Liver (tissue), 3 donors: ENCODE data around the gene GRAMD4.

Source experiments
- JUND ChIP-seq, 2 donors: IDR thresholded peaks; 2 replicates each; pipeline ENCODE4 v1.6.1; 2016; ENCODE audit warnings: antibody characterized with exemption in 2 of 2
- RXRA ChIP-seq, 2 donors: IDR thresholded peaks; 2 replicates each; pipeline ENCODE4 v1.6.1; 2017 to 2018; ENCODE audit warnings: antibody characterized with exemption in 2 of 2, mild to moderate bottlenecking in 1 of 2
- TAF1 ChIP-seq: conservative IDR thresholded peaks from 2 replicates; pipeline ENCODE4 v1.6.1; 2016; ENCODE audit warnings: antibody characterized with exemption, mild to moderate bottlenecking
- TF ChIP-seq, protein P1 (sequence below): fragments of 150-350 bp; IDR thresholded peaks from 2 replicates; pipeline ENCODE4 v1.5.1; 2017; ENCODE audit warnings: improper control_type of control experiment, low read depth, low read length; ENCODE audit not compliant: missing input control
- TF ChIP-seq, protein P2 (sequence below): IDR thresholded peaks from 2 replicates; pipeline ENCODE4 v1.6.1; 2016; ENCODE audit warnings: antibody characterized with exemption
- TF ChIP-seq, protein P3 (sequence below): IDR thresholded peaks from 2 replicates; pipeline ENCODE4 v1.6.1; 2016; ENCODE audit warnings: antibody characterized with exemption
- donor health status: healthy.
- donor health status: healthy.

DNA sequence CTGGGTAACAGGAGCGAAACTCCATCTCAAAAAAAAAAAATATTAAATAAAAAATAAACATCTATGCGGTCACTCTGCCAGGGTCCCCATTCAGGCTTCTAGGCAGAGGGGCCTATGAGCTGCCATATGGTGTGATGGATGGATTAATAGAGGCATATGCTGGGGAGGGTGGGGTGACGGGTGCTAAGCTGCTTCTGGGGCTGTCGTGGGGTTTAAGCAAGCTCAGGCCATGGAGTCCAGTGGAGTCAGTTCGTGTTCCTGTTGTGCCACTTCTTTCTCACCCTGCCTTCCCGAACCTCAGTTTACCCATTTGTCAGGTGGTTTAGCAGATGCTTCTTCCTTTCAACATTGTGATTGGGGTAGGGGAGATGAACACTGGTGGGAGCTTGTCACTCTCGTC, 9.0 kb upstream of the GRAMD4 start:
- TF ChIP-seq TAF1, result no peak
- TF ChIP-seq, protein P1, sequence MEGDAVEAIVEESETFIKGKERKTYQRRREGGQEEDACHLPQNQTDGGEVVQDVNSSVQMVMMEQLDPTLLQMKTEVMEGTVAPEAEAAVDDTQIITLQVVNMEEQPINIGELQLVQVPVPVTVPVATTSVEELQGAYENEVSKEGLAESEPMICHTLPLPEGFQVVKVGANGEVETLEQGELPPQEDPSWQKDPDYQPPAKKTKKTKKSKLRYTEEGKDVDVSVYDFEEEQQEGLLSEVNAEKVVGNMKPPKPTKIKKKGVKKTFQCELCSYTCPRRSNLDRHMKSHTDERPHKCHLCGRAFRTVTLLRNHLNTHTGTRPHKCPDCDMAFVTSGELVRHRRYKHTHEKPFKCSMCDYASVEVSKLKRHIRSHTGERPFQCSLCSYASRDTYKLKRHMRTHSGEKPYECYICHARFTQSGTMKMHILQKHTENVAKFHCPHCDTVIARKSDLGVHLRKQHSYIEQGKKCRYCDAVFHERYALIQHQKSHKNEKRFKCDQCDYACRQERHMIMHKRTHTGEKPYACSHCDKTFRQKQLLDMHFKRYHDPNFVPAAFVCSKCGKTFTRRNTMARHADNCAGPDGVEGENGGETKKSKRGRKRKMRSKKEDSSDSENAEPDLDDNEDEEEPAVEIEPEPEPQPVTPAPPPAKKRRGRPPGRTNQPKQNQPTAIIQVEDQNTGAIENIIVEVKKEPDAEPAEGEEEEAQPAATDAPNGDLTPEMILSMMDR, result no peak
- TF ChIP-seq, protein P2, sequence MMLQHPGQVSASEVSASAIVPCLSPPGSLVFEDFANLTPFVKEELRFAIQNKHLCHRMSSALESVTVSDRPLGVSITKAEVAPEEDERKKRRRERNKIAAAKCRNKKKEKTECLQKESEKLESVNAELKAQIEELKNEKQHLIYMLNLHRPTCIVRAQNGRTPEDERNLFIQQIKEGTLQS, result no peak
- TF ChIP-seq, protein P3, sequence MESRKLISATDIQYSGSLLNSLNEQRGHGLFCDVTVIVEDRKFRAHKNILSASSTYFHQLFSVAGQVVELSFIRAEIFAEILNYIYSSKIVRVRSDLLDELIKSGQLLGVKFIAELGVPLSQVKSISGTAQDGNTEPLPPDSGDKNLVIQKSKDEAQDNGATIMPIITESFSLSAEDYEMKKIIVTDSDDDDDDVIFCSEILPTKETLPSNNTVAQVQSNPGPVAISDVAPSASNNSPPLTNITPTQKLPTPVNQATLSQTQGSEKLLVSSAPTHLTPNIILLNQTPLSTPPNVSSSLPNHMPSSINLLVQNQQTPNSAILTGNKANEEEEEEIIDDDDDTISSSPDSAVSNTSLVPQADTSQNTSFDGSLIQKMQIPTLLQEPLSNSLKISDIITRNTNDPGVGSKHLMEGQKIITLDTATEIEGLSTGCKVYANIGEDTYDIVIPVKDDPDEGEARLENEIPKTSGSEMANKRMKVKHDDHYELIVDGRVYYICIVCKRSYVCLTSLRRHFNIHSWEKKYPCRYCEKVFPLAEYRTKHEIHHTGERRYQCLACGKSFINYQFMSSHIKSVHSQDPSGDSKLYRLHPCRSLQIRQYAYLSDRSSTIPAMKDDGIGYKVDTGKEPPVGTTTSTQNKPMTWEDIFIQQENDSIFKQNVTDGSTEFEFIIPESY, result no peak
- no peak for TF ChIP-seq JUND (IDR thresholded peaks at IDR 0.05)
- TF ChIP-seq RXRA (IDR thresholded peaks at IDR 0.05), result no peak
